ENCODE data around the gene PP2D1. TPM values are rescaled to one million over a fixed set of nuclear protein-coding genes. Genes with fewer than 3 reads are reported as not detected.

The PP2D1 gene
- total and polyA plus RNA-seq, 9 of the 15 experiments (the other 6 are each of a cell fraction or from before 2014, with no cell fraction given): 0.07 to 0.10 TPM; not detected in 7

DNA sequence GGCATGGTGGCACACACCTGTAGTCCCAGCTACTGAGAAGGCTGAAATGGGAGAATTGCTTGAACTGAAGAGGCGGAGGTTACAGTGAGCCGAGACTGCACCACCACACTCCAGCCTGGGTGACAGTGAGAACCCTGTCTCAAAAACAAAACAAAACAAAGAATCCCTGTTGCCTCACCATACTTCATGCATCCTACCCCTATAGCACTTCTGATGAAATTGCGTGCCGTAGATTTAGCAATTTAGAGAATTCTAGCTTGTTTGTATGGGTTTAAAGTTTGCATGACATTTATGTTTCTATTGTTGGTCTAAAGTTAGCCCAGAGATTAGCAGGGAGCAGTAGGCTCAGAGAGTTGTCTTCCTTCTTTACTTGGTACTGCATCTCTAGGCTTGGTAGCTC, 57.4 kb downstream of the PP2D1 start:
- CTCF ChIA-PET (ENCODE audit: low intra/inter-chr PET ratio): no interaction called here
- POLR2A ChIA-PET: interaction anchor here (1.1 to 3.7 kb wide), 3 partner anchors 10 to 23 kb away, joined by 3 to 24 read pairs (median 16); no protein-coding TSS in a partner anchor
- TF ChIP-seq FOS (IDR thresholded peaks at IDR 0.05; ENCODE audit: extremely low read depth, insufficient read length): no peak
- TF ChIP-seq CCAR2 (IDR thresholded peaks at IDR 0.05; ENCODE audit: low read depth, low read length): no peak
- TF ChIP-seq ZNF561 (CRISPR knock-in tag; conservative IDR thresholded peaks at IDR 0.05): no peak
- TF ChIP-seq HCFC1 (IDR thresholded peaks at IDR 0.05; ENCODE audit: low read depth, low read length): no peak
- no peak for TF ChIP-seq ZBTB8A (IDR thresholded peaks at IDR 0.05; ENCODE audit: partially characterized antibody)
- no peak for TF ChIP-seq SRSF7 (optimal IDR thresholded peaks at IDR 0.05; ENCODE audit: low read depth, low read length)
- TF ChIP-seq JUNB (CRISPR knock-in tag; conservative IDR thresholded peaks at IDR 0.05): no peak
- no peak for TF ChIP-seq ZNF583 (CRISPR knock-in tag; IDR thresholded peaks at IDR 0.05)
- no peak for TF ChIP-seq XRCC4 (IDR thresholded peaks at IDR 0.05; ENCODE audit: extremely low read depth, insufficient read depth, insufficient read length)
- no peak for TF ChIP-seq MED1 (CRISPR knock-in tag; IDR thresholded peaks at IDR 0.05; ENCODE audit: borderline replicate concordance)
- no peak for TF ChIP-seq PATZ1 (CRISPR knock-in tag; IDR thresholded peaks at IDR 0.05; ENCODE audit: borderline replicate concordance)
- TF ChIP-seq, protein P1, sequence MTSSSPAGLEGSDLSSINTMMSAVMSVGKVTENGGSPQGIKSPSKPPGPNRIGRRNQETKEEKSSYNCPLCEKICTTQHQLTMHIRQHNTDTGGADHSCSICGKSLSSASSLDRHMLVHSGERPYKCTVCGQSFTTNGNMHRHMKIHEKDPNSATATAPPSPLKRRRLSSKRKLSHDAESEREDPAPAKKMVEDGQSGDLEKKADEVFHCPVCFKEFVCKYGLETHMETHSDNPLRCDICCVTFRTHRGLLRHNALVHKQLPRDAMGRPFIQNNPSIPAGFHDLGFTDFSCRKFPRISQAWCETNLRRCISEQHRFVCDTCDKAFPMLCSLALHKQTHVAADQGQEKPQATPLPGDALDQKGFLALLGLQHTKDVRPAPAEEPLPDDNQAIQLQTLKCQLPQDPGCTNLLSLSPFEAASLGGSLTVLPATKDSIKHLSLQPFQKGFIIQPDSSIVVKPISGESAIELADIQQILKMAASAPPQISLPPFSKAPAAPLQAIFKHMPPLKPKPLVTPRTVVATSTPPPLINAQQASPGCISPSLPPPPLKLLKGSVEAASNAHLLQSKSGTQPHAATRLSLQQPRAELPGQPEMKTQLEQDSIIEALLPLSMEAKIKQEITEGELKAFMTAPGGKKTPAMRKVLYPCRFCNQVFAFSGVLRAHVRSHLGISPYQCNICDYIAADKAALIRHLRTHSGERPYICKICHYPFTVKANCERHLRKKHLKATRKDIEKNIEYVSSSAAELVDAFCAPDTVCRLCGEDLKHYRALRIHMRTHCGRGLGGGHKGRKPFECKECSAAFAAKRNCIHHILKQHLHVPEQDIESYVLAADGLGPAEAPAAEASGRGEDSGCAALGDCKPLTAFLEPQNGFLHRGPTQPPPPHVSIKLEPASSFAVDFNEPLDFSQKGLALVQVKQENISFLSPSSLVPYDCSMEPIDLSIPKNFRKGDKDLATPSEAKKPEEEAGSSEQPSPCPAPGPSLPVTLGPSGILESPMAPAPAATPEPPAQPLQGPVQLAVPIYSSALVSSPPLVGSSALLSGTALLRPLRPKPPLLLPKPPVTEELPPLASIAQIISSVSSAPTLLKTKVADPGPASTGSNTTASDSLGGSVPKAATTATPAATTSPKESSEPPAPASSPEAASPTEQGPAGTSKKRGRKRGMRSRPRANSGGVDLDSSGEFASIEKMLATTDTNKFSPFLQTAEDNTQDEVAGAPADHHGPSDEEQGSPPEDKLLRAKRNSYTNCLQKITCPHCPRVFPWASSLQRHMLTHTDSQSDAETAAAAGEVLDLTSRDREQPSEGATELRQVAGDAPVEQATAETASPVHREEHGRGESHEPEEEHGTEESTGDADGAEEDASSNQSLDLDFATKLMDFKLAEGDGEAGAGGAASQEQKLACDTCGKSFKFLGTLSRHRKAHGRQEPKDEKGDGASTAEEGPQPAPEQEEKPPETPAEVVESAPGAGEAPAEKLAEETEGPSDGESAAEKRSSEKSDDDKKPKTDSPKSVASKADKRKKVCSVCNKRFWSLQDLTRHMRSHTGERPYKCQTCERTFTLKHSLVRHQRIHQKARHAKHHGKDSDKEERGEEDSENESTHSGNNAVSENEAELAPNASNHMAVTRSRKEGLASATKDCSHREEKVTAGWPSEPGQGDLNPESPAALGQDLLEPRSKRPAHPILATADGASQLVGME (CRISPR knock-in tag; IDR thresholded peaks at IDR 0.05): no peak
- TF ChIP-seq CBFA2T2 (conservative IDR thresholded peaks at IDR 0.05): no peak

More for the DNA sequence above, 57.4 kb downstream of the PP2D1 start:
- no peak for DNase-seq (ENCODE audit: extremely low read depth in 1 of 4, low spot score in 3 of 4)
- 98% methylated on average over 4 of the region's 4 CpGs for WGBS (ENCODE audit: insufficient coverage, low coverage, missing lambda C conversion rate)
- BruUV-seq (replicated peaks): no TSS peak
- H3K9me3 ChIP-seq (replicated peaks; ENCODE audit: control insufficient read depth, insufficient read depth, low read depth, low read length): no peaks in the 10 kb centered on the region
- intact Hi-C loops (cut with micrococcal nuclease) (no loop called here), in situ Hi-C loops (cut with MboI) (no loop called here)
- H3K9me1 ChIP-seq (ENCODE audit: control insufficient read depth, insufficient read depth, low read length): peaks cover 4% of the 10 kb centered on the region
- H4K20me1 ChIP-seq (replicated peaks; ENCODE audit: control insufficient read depth, insufficient read depth, low read length): peaks cover 3% of the 10 kb centered on the region; the same call in 1 of the 2 replicates
- peaks cover 84% of the 10 kb centered on the region for H3K36me3 ChIP-seq (ENCODE audit: control insufficient read depth, insufficient read depth, low read length)
- no peak overlapping the region for H3K4me2 ChIP-seq (ENCODE audit: insufficient read depth, low read length)
- H3K4me1 ChIP-seq (replicated peaks in 1 of 2; ENCODE audit: control insufficient read depth in 2 of 2, insufficient read depth in 2 of 2, low read length in 2 of 2): peaks cover under 1 to 5% of the 10 kb centered on the region in 2 experiments; a peak in 1 of 5 replicates
- H3K79me2 ChIP-seq (ENCODE audit: control insufficient read depth, insufficient read depth, low read length): peaks cover 99% of the 10 kb centered on the region
- no peak overlapping the region for H3K9ac ChIP-seq (ENCODE audit: insufficient read depth in 1 of 2, low read depth in 2 of 2, low read length in 2 of 2)
- no peak for ATAC-seq
- FAIRE-seq: no peak
- no peak overlapping the region for H3K27ac ChIP-seq (ENCODE audit: extremely low read depth, low read depth, low read length)
- no peak overlapping the region for H2AFZ ChIP-seq (ENCODE audit: low read depth, low read length)
- H3K27me3 ChIP-seq (ENCODE audit: control insufficient read depth in 2 of 2, insufficient read depth in 2 of 2, low read length in 2 of 2): no peaks in the 10 kb centered on the region
- no peak overlapping the region for H3K4me3 ChIP-seq

Data from K562 (cell line).